Measurements from ENCODE around the gene ADAM15.

Gene ADAM15

GRCh38 chr1:155077758-155078445 lies 26.8 kb downstream of the ADAM15 start:
- Mint-ChIP-seq H3K9me3 (no peaks in the 10 kb centered on the region), H3K4me3 (peak overlapping the region; percentile 77), H3K4me1 (peaks cover 43% of the 10 kb centered on the region), H3K27me3 (peaks cover 32% of the 10 kb centered on the region), H3K36me3 (ENCODE audit: insufficient read depth) (peaks cover 1% of the 10 kb centered on the region), H3K27ac (ENCODE audit: low read depth) (no peak overlapping the region)
- DNase-seq (ENCODE audit: low spot score in 2 of 2) (no peak), ATAC-seq (replicated peaks; ENCODE audit: extremely low read depth, poor library complexity, severe bottlenecking) (no peak)

- H3K9me3 Mint-ChIP-seq = no peaks in the 10 kb centered on the region
- peaks cover 1% of the 10 kb centered on the region for H3K36me3 Mint-ChIP-seq (ENCODE audit: insufficient read depth)
- H3K27me3 Mint-ChIP-seq = peaks cover 39% of the 10 kb centered on the region
- ATAC-seq (replicated peaks; ENCODE audit: extremely low read depth, poor library complexity, severe bottlenecking) = peak; percentile 24
- H3K27ac Mint-ChIP-seq (ENCODE audit: low read depth) = peak within 1 kb of the TSS; percentile 77
- H3K4me3 Mint-ChIP-seq = peak within 1 kb of the TSS; percentile 77
- no peak for DNase-seq (ENCODE audit: low spot score in 2 of 2)
- peaks cover 38% of the 10 kb centered on the region for H3K4me1 Mint-ChIP-seq
Measured at GRCh38 chr1:155078469-155079209, 27.5 kb downstream of the ADAM15 start, which contains the start of gene EFNA3. TSS of gene EFNA3 (plus strand) at chr1:155078837. CDS start at chr1:155078942, 105 bp downstream.

GRCh38 chr1:155079210-155079486 lies 28.0 kb downstream of the ADAM15 start:
- H3K9me3 Mint-ChIP-seq = no peaks in the 10 kb centered on the region
- peaks cover 37% of the 10 kb centered on the region for H3K4me1 Mint-ChIP-seq
- no peak for ATAC-seq (replicated peaks; ENCODE audit: extremely low read depth, poor library complexity, severe bottlenecking)
- peak overlapping the region; percentile 77 for H3K27ac Mint-ChIP-seq (ENCODE audit: low read depth)
- H3K4me3 Mint-ChIP-seq = peak overlapping the region; percentile 77
- peaks cover 1% of the 10 kb centered on the region for H3K36me3 Mint-ChIP-seq (ENCODE audit: insufficient read depth)
- peaks cover 44% of the 10 kb centered on the region for H3K27me3 Mint-ChIP-seq
- DNase-seq (ENCODE audit: low spot score in 2 of 2) = no peak

- Mint-ChIP-seq H3K4me1 (peaks cover 43% of the 10 kb centered on the region), H3K9me3 (no peaks in the 10 kb centered on the region), H3K27me3 (peaks cover 48% of the 10 kb centered on the region), H3K27ac (ENCODE audit: low read depth) (peak overlapping the region; percentile 77), H3K36me3 (ENCODE audit: insufficient read depth) (peaks cover 3% of the 10 kb centered on the region), H3K4me3 (peak overlapping the region; percentile 77)
- DNase-seq (ENCODE audit: low spot score in 2 of 2) (no peak), ATAC-seq (replicated peaks; ENCODE audit: extremely low read depth, poor library complexity, severe bottlenecking) (no peak)
Measured at GRCh38 chr1:155079487-155080311, 28.6 kb downstream of the ADAM15 start.

- Mint-ChIP-seq H3K27ac (ENCODE audit: low read depth) (no peak overlapping the region), H3K9me3 (no peaks in the 10 kb centered on the region), H3K4me3 (peak overlapping the region; percentile 77), H3K4me1 (peaks cover 51% of the 10 kb centered on the region), H3K27me3 (peaks cover 48% of the 10 kb centered on the region), H3K36me3 (ENCODE audit: insufficient read depth) (peaks cover 9% of the 10 kb centered on the region)
- no peak for ATAC-seq (replicated peaks; ENCODE audit: extremely low read depth, poor library complexity, severe bottlenecking)
- DNase-seq (ENCODE audit: low spot score in 2 of 2) = no peak
Measured at GRCh38 chr1:155080312-155081228, 29.5 kb downstream of the ADAM15 start.

- H3K4me1 Mint-ChIP-seq = peaks cover 59% of the 10 kb centered on the region
- DNase-seq (ENCODE audit: low spot score in 2 of 2) = no peak
Measured at GRCh38 chr1:155081472-155082300, 30.6 kb downstream of the ADAM15 start.

GRCh38 chr1:155082301-155083051 lies 31.4 kb downstream of the ADAM15 start:
- Mint-ChIP-seq H3K4me3 (peak overlapping the region; percentile 40), H3K9me3 (no peaks in the 10 kb centered on the region), H3K27ac (ENCODE audit: low read depth) (no peak overlapping the region), H3K4me1 (peaks cover 59% of the 10 kb centered on the region), H3K36me3 (ENCODE audit: insufficient read depth) (peaks cover 14% of the 10 kb centered on the region), H3K27me3 (peaks cover 48% of the 10 kb centered on the region)
- DNase-seq (ENCODE audit: low spot score in 2 of 2) (no peak), ATAC-seq (replicated peaks; ENCODE audit: extremely low read depth, poor library complexity, severe bottlenecking) (no peak)

More at GRCh38 chr1:155081472-155082300, 30.6 kb downstream of the ADAM15 start:
- H3K27ac Mint-ChIP-seq (ENCODE audit: low read depth) = peak overlapping the region; percentile 10
- ATAC-seq (replicated peaks; ENCODE audit: extremely low read depth, poor library complexity, severe bottlenecking) = no peak
- H3K36me3 Mint-ChIP-seq (ENCODE audit: insufficient read depth) = peaks cover 14% of the 10 kb centered on the region
- peak overlapping the region; percentile 71 for H3K4me3 Mint-ChIP-seq
- H3K27me3 Mint-ChIP-seq = peaks cover 48% of the 10 kb centered on the region
- H3K9me3 Mint-ChIP-seq = no peaks in the 10 kb centered on the region

GRCh38 chr1:155083052-155083541 lies 32.0 kb downstream of the ADAM15 start:
- ATAC-seq (replicated peaks; ENCODE audit: extremely low read depth, poor library complexity, severe bottlenecking) = no peak
- Mint-ChIP-seq H3K4me3 (no peak overlapping the region), H3K27ac (ENCODE audit: low read depth) (no peak overlapping the region), H3K36me3 (ENCODE audit: insufficient read depth) (peaks cover 14% of the 10 kb centered on the region), H3K9me3 (no peaks in the 10 kb centered on the region), H3K4me1 (peaks cover 59% of the 10 kb centered on the region), H3K27me3 (peaks cover 48% of the 10 kb centered on the region)
- no peak for DNase-seq (ENCODE audit: low spot score in 2 of 2)

GRCh38 chr1:155083865-155084721 lies 33.0 kb downstream of the ADAM15 start:
- Mint-ChIP-seq H3K4me3 (peak overlapping the region; percentile 89), H3K4me1 (peaks cover 58% of the 10 kb centered on the region), H3K27me3 (peaks cover 46% of the 10 kb centered on the region), H3K36me3 (ENCODE audit: insufficient read depth) (peaks cover 15% of the 10 kb centered on the region), H3K9me3 (no peaks in the 10 kb centered on the region), H3K27ac (ENCODE audit: low read depth) (peak overlapping the region; percentile 78)
- ATAC-seq (replicated peaks; ENCODE audit: extremely low read depth, poor library complexity, severe bottlenecking) = no peak
- DNase-seq (ENCODE audit: low spot score in 2 of 2) = no peak

Measured in central memory CD8-positive, alpha-beta T cell (primary cell).